Mammary epithelial cell (primary cell): ENCODE measurements around the gene CUL4A.

Experiments used
- EZH2 ChIP-seq: IDR thresholded peaks from 2 replicates; pipeline ENCODE4 v1.6.1; 2012; ENCODE audit warnings: low read length, inconsistent platforms, borderline replicate concordance
- TF ChIP-seq, protein P1 (sequence below), 2 donors: IDR thresholded peaks in 1 of 2; conservative IDR thresholded peaks in 1 of 2; 2 replicates each; pipeline ENCODE4 v1.5.1; 2011 to 2012; ENCODE audit warnings: inconsistent platforms in 2 of 2, low read length in 2 of 2, mild to moderate bottlenecking in 2 of 2, control low read depth in 1 of 2, low read depth in 1 of 2; ENCODE audit not compliant: insufficient read depth in 1 of 2; ENCODE audit errors: extremely low read depth in 1 of 2

DNA sequence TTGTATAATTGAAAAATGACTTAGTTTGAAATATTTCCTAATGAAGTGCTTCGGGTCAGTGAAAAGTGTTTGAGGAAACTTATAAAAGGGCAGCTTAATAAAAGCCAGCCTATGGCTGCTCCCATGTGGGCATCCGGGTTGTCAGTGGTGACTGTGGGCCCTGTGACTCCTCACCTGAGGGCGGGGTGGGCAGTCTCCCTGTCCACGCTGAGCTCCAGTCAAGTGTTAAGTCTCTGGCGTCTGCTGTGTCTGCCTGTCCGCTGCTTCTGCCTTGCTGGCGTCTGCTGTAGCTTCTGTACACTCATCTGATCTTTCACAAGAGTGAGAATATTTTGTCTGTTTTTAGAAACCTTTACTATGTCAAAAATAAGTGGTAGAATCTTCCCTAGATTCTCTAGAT lies 94.7 kb downstream of the CUL4A start:
- TF ChIP-seq, protein P1, sequence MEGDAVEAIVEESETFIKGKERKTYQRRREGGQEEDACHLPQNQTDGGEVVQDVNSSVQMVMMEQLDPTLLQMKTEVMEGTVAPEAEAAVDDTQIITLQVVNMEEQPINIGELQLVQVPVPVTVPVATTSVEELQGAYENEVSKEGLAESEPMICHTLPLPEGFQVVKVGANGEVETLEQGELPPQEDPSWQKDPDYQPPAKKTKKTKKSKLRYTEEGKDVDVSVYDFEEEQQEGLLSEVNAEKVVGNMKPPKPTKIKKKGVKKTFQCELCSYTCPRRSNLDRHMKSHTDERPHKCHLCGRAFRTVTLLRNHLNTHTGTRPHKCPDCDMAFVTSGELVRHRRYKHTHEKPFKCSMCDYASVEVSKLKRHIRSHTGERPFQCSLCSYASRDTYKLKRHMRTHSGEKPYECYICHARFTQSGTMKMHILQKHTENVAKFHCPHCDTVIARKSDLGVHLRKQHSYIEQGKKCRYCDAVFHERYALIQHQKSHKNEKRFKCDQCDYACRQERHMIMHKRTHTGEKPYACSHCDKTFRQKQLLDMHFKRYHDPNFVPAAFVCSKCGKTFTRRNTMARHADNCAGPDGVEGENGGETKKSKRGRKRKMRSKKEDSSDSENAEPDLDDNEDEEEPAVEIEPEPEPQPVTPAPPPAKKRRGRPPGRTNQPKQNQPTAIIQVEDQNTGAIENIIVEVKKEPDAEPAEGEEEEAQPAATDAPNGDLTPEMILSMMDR (conservative IDR thresholded peaks at IDR 0.05 in 1 of 2, IDR thresholded peaks at IDR 0.05 in 1 of 2; ENCODE audit: extremely low read depth in 1 of 2, insufficient read depth in 1 of 2, low read depth in 1 of 2, low read length in 2 of 2): no peak
- no peak for TF ChIP-seq EZH2
